ENCODE results near the gene HOATZ.

DNA sequence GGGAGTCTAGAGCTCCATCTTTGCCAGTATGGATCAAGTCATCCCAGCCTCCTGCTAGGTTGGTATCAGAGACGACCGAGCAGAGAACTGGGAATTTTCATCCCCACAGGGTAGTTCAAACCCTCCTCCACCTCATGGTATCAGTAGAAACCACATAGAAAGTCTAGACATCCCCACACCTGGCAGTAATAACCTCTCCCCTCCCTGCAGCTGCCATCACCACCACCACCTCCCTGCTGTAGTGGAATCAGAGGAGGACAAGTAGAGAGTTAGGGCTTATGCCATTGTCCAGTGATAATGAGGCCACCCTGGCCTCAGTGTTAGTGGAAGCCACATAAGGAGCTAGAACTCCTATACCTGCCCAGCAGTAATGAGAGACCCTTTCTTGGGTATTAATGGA, 36.7 kb upstream of the HOATZ start:
- TF ChIP-seq, protein P1, sequence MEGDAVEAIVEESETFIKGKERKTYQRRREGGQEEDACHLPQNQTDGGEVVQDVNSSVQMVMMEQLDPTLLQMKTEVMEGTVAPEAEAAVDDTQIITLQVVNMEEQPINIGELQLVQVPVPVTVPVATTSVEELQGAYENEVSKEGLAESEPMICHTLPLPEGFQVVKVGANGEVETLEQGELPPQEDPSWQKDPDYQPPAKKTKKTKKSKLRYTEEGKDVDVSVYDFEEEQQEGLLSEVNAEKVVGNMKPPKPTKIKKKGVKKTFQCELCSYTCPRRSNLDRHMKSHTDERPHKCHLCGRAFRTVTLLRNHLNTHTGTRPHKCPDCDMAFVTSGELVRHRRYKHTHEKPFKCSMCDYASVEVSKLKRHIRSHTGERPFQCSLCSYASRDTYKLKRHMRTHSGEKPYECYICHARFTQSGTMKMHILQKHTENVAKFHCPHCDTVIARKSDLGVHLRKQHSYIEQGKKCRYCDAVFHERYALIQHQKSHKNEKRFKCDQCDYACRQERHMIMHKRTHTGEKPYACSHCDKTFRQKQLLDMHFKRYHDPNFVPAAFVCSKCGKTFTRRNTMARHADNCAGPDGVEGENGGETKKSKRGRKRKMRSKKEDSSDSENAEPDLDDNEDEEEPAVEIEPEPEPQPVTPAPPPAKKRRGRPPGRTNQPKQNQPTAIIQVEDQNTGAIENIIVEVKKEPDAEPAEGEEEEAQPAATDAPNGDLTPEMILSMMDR (IDR thresholded peaks at IDR 0.05; ENCODE audit: low read depth, low read length): no peak
- no peak for TF ChIP-seq EZH2phosphoT487 (IDR thresholded peaks at IDR 0.05; ENCODE audit: low read depth)
